NCI-H345 treated with DMSO at 0.1 percent for 48 hours (cell line): ENCODE data around the gene GP2.
"Not testable (repeated sequence)": the region's sequence is repeated elsewhere in the genome, so short reads cannot be mapped to it uniquely, and the experiment has no call there.

Source experiments
- DNase-seq: peaks from one replicate; lab custom pipeline; 2025; ENCODE audit not compliant: unreplicated experiment; lab: John Stamatoyannopoulos, UW

The GP2 gene

DNA sequence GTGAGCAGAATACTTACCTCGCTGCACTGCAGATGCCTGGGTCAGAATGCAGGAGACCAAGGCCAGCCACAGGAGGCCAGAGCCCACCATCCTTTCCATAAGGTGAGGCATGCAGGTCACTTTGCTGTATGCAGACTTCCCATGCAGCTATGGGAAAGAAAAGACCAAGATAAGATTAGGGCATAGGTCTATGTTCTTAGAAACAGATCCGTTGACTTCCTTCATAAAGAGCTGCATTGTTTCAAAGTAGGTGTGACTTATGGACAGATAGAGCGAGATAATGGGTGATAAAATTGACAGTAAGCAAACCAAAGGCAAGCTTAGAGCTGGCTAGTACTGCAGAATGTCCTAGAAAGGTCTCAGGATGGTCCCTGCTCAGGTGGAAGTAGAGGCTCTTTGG is 992 bp downstream of the GP2 start:
- DNase-seq, result no peak

GRCh38 chr16:20325005-20325404 is 2.3 kb downstream of the GP2 start:
- no peak for DNase-seq

- no peak for DNase-seq
Measured at GRCh38 chr16:20323591-20324117, 3.7 kb downstream of the GP2 start.

DNA sequence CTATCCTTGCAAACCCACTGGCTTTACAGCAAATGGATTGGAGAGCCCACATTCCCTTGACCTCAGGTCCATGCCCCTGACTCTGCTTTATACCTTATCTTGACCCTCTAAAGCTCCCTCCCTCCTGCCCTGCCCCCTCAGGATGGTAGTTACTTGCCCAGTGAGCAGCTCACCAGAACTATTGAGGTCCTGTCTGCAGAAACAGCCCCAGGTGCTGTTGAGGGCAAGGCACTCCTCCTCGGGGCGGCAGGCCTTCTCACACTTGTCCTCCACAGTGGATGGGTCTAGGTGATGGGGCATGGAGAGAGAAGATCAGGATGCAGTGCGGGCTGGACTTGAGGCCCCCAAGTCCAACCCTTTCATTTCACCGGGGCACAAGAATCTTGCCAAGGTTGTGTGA is 4.6 kb downstream of the GP2 start:
- no peak for DNase-seq

- DNase-seq, result no peak
Measured at GRCh38 chr16:20321671-20322070, 5.6 kb downstream of the GP2 start.

DNA sequence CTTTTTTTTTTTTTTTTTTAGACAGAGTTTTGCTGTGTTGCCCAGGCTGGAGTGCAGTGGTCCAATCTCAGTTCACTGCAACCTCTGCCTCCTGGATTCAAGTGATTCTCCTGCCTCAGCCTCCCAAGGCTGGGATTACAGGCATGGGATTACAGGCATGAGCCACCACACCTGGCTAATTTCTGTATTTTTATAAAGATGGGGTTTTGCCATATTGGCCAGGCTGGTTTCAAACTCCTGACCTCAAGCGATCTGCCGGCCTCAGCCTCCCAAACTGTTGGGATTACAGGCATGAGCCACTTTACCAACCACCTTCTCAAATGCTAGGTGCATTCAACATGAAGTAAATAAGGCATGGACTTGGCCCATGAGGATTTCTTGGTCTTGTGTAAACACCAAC is 6.3 kb downstream of the GP2 start:
- not testable (repeated sequence) for DNase-seq

DNA sequence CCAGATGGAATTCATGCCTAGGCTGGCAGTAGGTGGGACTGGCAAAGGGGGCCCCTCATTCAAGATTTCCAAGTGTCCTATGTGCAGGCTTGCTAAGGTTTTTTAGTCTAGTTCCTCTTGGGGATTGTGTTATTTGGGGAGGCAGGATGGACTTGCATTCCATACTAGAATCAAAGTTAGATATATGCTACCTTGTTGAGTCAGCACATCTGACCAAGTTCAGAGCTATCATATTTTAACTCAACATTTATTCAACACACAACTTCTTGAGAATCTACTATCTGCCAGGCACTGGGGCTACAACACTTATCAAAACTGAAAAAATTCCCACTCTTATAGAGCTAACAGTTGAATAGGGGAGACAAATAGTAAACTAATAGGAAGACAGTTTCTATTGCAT is 6.7 kb downstream of the GP2 start:
- no peak for DNase-seq

GRCh38 chr16:20320178-20320577 is 7.1 kb downstream of the GP2 start:
- no peak for DNase-seq

DNA sequence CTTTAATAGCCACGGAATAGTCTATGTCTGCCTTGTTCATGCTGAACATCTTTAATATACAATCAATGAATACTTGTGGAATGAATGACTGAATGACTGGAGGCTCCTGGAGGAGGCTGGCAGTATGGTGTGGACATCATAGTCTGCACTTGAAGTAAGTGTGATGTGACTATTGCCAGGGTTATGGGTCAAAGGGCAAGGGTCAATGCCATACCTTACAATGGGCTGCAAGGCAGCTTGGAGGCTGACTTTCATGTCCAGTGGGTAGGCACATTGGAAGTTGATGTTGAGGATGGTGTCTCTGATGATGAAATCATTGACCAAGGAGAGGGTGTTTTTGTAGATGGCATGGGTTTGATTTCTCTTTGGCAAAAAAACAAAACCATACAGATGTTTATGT is 7.9 kb downstream of the GP2 start:
- DNase-seq, result no peak

DNA sequence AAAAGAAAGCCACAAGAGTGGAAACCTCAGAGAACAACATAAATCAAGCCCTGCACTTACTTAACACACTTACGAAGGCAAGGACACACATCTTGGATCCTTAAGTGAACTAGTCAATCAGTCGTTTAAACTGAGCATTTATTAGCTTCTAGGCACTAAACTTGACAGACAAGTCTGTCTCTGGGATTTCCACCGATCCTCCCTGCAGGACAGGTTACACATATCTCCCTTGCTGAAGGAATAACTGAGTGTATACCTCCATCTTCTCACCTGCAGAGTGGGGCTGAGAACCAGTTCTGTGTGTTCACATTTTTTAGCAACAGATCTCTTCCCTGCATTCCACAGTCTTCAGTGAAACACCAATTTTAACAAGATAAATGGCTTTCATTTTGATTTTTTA is 8.9 kb downstream of the GP2 start:
- no peak for DNase-seq

- no peak for DNase-seq
Measured at GRCh38 chr16:20318006-20318405, 9.3 kb downstream of the GP2 start.

DNA sequence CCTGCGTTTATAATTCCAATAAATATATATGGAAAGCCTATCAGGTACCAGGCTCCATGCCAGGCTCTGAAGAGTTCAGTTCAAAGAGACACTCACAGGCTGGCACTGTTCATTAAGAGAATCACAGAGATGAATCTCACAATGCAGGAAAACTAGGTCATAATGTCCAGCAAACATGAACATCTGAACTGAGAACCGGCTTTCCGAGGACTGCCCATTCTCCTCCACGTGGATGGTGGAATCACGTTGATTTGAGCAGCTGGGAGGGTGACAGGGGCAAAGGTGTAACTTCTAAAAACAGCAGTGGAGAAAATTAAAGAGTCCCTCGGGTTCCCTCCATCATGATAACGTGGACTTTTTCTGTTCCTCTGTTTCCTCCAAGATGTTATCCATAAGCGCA is 10.2 kb downstream of the GP2 start:
- DNase-seq, result no peak

DNA sequence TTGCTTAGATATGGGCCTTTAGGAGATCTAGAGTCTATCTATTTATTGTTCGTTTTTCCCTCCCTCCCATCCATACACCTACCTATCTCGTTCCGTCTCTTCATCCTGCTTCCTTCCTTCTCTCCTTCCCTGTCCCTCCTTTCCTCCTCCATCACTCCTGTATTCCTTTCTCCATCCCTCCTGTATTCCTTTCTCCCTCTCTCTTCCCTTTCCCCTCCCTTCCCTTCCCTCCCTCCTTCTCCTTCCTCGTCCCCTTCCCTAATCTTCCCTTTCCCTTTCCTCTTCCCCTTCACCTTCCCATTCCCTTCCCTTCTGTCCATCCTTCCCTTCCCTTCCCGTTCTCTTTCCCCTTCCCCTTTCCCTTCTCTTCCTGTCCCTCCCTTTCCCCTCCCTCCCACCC is 10.6 kb downstream of the GP2 start:
- DNase-seq, result no peak

DNA sequence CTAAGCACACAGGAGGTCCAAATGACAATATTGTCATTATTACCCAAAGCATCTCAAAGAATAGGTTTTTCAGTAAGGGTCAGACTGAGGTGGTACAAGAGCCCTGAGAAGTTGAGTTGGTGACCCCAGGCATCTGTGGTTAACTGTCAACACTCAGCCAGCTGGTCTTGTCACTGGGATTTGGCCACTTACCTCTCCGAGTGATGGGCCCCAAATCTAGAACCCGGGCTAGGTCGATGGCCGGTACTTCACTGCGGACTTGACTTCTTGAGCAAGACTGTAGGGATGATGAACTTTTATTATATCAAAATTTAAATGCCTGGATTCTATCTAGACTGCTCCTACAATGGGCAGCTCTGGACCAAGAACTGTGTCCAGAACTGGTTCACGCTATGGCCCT is 11.5 kb downstream of the GP2 start:
- no peak for DNase-seq

GRCh38 chr16:20314575-20314974 is 12.7 kb downstream of the GP2 start:
- DNase-seq, result no peak

GRCh38 chr16:20313741-20314140 is 13.6 kb downstream of the GP2 start:
- DNase-seq, result no peak

- not testable (repeated sequence) for DNase-seq
Measured at GRCh38 chr16:20312536-20313095, 14.7 kb downstream of the GP2 start.

DNA sequence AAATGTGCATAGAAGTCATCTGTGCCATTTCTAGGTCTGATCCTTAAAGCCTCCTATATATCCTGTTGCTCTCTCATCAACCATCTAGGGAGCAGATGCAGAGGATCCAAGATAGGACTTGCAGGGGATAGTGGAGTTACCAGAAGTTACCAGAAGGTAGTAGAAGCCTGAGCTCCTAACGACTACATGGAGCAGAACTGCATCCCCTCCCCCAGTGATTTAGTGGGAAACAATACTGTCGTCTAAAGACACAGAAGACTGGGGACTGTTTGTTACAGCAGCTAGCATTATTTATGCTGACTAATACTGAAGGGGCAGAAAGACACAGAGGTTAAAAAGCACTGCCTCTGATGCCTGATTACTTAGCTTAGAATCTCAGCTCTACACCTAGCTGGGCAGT is 15.8 kb downstream of the GP2 start:
- no peak for DNase-seq

- no peak for DNase-seq
Measured at GRCh38 chr16:20310421-20311395, 16.6 kb downstream of the GP2 start.

DNA sequence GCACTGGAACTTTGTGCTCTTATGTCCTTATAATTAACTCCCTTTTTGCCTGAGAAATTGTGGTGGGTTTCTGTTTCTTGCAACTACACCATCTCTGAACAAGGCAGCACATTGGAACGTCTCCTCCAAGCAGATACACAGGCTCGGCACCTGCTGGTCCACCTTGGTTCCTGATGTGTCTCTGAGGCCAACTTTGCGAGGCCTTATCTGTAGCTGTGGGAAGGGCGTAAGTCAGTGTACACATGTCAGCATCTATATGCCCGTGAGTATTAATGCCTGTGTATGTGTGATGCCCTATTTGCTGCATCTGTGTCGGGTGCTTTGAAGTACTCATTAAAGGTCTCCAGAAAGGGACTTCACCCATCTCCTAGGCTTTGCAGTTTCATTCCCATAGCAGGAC is 17.5 kb downstream of the GP2 start:
- no peak for DNase-seq

GRCh38 chr16:20308801-20309590 is 18.3 kb downstream of the GP2 start:
- DNase-seq, result no peak

- DNase-seq, result no peak
Measured at GRCh38 chr16:20308266-20308665, 19.0 kb downstream of the GP2 start.
